HTERT RPE-1 (cell line): ENCODE data around the gene PCSK4.

ENCODE experiments used
- in situ Hi-C: fragments of 300-500 bp; cut with MboI; formaldehyde crosslinking; loops from 4 replicates; pipeline ENCODE4 v1.14.3; 2020; ENCODE audit warnings: low sequenced_read_pairs

Gene PCSK4

DNA sequence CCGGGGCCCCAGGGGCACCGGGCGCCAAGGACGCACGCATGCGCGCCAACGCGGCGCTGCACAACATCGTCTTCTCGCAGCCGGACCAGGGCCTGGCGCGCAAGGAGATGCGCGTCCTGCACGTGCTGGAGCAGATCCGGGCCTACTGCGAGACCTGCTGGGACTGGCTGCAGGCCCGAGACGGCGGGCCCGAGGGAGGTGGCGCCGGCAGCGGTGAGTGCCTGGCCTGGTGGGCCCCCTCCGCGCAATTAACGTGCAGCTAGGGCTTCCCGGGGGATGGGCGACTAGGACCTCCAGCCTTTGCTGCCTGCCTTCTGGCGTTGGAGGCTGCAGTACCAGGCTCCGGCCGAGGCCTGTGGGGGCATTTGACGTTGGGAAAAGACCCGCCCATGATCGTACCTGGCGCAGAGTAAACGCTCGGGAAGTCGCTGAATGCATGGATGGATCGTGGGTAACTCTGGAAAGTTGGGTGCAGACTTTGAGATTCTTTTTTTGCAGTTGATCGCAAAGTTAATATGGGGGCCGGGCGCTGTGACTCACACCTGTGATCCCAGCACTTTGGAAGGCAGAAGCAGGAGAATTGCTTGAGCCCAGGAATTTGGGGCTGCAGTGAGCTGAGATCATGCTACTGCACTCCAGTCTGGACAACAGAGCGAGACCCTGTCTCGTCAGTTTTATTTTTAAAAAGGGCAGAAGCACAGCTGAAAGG is 33.0 kb downstream of the PCSK4 start:
- in situ Hi-C loops: no loop called here

DNA sequence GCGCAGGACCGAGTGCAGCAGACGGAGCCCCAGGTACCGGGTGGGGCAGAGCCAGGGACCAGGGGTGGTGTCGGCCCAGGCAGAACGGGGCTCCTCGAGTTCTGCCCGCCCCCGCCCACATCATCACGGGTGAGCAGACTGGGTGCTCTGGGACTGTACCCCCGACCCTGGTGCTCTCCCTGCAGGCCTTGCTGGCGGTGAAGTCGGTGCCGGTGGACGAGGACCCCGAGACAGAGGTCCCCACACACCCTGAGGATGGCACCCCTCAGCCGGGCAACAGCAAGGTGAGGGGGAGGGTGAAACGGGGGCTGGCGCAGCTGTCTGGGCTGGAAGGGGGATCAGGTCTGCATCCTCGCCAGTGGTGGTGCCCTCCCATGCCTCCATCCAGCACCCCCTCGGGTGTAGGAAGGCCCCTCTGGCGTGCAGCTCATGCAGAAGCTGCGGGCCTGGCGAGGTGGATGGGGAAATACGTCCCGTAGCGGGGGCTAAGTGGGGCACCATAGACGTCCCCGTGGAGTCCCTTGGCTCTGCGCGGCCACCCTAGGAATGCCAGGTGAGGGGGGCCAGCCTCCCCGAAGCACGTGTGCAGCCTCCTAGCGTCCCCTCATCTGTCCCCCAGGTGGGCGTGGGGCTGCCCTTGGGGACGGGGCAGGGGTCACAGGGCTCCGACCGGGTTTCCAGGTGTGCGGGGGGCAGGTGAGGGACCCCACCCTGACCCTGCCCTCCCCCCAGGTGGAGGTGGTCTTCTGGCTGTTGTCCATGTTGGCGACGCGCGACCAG is 33.8 kb downstream of the PCSK4 start:
- in situ Hi-C loops: no loop called here

GRCh38 chr19:1455336-1456120 is 34.6 kb downstream of the PCSK4 start:
- in situ Hi-C loops: no loop called here

- in situ Hi-C loops: no loop called here
Measured at GRCh38 chr19:1455002-1455335, 35.2 kb downstream of the PCSK4 start.

DNA sequence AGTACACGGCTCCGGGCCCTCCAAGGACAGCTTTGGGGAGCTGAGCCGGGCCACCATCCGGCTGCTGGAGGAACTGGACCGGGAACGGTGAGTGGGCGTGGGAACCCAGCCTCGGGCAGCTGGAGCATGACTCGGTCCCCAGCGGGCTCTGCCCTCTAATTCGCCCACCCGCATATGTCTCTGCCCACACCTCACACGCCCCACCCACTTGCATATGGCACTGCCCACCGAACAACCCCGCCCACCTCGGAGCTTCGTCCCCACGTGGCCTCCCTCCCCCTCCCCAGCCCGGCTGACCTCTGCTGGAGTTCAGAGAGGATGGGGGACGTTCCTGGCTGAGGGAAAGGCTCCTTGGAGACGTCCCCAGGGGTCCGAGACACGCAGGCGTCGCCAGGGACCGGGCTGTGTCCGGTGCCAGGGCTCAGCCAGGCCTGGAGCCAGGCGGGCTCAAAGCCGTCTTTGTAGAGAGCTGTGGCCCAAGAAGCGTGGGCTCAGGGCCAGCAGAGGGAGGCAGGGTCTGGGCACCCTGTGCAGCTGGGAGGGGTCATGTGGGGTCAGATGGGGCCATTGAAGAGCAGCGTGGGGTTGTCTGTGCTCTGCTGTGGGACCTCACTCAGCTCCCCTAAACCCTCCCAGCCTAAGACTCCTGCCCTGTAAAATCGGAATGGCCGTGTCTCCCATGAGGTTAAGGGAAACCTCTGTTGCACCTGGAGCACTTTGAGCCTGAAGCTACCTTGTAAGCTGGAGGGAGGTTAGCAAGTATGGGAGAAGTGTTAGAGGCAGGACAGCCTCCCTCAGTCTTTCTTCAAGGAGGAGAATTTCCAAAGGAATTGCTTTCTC is 36.4 kb downstream of the PCSK4 start:
- in situ Hi-C loops: no loop called here

GRCh38 chr19:1452802-1453524 is 37.2 kb downstream of the PCSK4 start:
- in situ Hi-C loops: no loop called here

GRCh38 chr19:1451916-1452801 is 38.0 kb downstream of the PCSK4 start:
- in situ Hi-C loops: no loop called here

DNA sequence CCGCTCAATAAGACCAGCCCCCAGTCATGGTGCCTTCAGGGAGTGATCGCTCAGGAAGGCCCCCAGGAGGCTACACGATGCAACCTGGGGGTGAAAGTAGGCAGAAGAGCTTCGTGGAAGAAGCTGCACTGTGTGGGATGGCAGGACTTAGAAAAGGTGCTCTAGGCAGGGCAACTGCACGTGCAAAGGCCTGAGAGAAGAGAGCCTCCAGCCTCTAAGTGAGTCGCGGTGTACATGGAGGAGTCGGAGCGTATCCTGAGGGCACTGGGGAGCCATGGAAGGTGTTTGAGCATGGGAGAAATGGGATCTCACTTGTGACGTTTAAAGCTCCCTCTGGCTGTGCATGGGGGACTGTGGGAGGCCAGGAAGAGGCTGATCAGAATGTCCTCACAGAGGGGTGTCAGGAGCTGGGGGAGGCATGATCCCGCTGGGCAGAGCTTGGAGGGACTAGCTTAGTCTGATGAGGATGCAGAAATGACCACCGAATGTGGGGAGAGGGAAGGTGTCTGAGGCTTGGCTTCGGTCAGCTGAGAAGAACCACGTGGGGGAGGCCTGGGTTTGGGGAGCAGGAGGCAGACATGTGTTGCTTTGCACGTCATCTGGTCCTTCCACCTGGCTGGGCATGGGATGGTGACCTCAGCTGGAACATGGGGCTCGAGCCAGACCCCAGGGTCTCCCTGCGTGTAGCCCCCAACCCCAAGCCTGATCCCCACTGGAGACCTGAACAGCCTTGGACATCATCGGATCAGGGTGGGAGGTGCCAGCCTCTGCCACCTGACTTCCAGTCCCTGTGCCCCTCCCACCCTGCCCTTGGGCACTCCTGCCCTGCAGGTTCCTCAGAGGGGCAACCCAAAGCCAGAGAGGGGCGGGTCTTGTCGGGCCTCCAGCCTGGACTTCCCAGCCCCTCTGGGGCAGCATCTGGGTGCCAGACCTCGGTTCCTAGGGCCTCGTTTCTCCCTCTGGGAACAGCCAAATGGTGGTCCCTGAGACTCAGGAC is 39.1 kb downstream of the PCSK4 start:
- in situ Hi-C loops: no loop called here

GRCh38 chr19:1449467-1450442 is 40.4 kb downstream of the PCSK4 start, which contains the start of gene APC2:
Gene APC2 (plus strand): TSS chr19:1450121. CDS start chr19:1453002, 2,881 bp downstream.
- in situ Hi-C loops: no loop called here

- in situ Hi-C loops: no loop called here
Measured at GRCh38 chr19:1447944-1448343, 42.2 kb downstream of the PCSK4 start.

DNA sequence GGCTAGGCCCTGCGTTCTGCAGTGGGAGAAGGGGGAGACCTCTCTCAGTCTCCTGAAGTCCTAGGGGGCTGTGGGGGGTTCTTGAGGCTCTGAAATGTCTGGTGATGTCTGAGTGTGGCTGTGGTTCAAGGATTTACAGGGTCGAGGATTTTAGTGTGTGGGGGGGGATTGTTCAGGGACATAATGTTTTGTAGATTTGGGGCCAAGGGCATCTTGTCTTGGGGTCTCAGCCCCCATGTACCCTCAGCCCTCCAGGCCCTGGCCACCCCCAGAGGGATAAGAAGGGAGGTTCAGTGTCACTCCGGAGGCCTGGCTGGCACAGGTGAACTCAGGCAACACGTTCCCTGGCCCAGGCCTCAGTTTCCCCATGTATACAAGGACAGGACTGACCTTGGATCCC is 42.6 kb downstream of the PCSK4 start:
- in situ Hi-C loops: no loop called here

DNA sequence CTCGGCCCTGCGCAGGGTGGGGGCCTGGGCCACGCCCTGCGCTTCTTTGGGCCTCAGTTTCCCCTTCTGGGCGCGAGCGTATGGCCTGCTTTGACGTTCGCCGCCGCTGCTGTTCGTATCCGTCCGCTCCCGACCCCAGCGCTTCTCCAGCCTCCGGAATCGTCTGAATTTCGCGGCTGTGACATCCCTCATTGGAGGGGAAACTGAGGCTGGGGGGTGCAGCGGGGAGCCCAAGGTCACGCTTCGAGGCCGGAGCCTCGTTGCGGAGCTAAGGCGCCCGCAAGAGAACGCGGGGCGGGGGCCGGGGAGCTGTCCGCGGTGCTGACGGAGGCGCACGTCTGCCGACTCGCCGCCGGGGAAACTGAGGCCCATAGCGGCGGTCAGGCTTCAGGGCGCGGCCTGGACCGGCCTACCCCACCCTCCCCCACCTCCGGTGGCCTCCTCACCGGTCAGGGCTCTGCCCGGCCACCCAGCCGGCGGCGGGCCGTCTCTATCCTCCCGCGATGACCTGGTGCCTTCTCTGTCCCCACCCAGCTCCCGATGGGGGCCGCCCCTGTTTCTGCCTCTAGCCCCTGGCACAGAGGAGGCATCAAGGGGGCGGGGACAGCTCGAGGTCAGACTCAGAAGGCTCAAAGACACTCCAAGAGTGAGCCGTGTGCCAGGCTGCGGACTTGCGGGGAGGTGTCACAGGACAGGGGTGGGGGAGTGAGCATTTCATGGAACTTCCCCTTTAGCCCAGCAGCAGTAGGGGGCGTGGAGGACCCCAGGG is 43.3 kb downstream of the PCSK4 start:
- in situ Hi-C loops: no loop called here

DNA sequence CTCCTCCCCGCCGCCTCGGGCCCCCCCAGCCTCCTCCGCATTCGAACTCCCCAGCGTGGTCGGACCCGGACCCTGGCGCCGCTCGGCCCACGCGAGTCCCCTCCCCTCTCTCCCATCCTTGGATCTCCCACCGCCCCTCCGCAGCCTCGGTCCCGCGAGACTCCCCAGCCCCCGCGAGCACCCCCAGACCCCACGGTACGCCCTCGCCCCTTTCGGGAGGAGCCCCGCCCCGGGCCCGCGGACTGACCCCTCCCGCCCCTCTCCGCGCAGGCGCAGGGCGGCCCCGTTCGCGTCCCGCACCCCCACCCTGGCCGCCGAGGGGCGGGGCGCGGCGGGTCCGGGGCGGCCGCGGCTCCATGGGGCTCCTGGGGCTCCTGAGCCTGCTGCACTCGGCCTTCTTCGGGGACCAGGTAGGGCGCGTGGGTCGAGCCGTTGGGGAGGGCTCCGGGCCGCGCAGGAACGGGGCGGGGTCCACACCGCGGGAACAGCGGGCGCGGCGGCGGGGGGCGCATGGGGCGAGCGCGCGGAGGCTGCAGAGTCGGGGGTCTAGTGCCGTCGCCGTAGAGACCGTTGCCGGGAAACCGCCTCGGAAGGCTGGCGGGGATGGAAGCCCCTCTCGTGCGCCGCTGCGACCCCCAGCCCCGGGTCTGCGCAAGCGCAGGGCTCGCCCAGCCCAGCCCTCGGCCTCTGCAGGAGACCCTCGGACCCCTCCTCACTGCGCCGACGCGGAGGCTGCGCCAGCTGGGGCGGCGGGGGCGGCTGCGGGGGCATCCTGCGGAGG is 44.0 kb downstream of the PCSK4 start:
- in situ Hi-C loops: no loop called here

GRCh38 chr19:1445185-1445931 is 44.8 kb downstream of the PCSK4 start:
- in situ Hi-C loops: no loop called here
